ENCODE results near the gene DNAJC6.

DNA sequence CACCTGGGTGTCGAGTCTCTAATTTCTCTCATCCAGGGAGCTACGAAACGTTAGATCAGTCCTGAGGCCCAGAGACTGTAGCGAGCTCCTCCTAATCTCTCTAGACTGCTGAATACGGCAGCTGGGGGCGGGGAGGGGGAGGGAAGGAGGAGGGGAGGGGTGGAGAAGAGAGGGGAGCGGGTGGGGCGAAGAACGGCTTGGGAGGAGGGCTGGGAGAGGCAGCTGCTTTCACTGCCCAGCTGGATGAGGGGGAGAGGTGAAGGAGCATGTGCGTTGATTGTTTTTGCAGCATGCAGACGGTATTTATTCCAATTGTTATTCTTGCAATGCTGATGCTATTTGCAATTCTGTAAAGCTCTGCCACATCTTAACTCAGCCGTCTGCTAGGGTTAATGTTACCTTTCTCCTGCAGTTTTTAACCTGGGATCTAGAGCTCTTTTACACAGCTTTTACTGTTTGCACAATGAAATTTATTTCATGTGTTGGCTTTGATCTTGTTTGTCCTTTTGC lies 790 bp downstream of the DNAJC6 start:
- TF ChIP-seq POLR2A (IDR thresholded peaks at IDR 0.05) = no peak
- TF ChIP-seq, protein P1, sequence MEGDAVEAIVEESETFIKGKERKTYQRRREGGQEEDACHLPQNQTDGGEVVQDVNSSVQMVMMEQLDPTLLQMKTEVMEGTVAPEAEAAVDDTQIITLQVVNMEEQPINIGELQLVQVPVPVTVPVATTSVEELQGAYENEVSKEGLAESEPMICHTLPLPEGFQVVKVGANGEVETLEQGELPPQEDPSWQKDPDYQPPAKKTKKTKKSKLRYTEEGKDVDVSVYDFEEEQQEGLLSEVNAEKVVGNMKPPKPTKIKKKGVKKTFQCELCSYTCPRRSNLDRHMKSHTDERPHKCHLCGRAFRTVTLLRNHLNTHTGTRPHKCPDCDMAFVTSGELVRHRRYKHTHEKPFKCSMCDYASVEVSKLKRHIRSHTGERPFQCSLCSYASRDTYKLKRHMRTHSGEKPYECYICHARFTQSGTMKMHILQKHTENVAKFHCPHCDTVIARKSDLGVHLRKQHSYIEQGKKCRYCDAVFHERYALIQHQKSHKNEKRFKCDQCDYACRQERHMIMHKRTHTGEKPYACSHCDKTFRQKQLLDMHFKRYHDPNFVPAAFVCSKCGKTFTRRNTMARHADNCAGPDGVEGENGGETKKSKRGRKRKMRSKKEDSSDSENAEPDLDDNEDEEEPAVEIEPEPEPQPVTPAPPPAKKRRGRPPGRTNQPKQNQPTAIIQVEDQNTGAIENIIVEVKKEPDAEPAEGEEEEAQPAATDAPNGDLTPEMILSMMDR (IDR thresholded peaks at IDR 0.05) = no peak

Data from thyroid gland (tissue), 4 donors.